ENCODE results near the gene RNF151. TPM values are rescaled to one million over a fixed set of nuclear protein-coding genes. Genes with fewer than 3 reads are reported as not detected.

RNF151 gene
- total and polyA plus RNA-seq, 2 of the 13 experiments (the other 11 are each of a cell fraction or from before 2014, with no cell fraction given) = not detected

DNA sequence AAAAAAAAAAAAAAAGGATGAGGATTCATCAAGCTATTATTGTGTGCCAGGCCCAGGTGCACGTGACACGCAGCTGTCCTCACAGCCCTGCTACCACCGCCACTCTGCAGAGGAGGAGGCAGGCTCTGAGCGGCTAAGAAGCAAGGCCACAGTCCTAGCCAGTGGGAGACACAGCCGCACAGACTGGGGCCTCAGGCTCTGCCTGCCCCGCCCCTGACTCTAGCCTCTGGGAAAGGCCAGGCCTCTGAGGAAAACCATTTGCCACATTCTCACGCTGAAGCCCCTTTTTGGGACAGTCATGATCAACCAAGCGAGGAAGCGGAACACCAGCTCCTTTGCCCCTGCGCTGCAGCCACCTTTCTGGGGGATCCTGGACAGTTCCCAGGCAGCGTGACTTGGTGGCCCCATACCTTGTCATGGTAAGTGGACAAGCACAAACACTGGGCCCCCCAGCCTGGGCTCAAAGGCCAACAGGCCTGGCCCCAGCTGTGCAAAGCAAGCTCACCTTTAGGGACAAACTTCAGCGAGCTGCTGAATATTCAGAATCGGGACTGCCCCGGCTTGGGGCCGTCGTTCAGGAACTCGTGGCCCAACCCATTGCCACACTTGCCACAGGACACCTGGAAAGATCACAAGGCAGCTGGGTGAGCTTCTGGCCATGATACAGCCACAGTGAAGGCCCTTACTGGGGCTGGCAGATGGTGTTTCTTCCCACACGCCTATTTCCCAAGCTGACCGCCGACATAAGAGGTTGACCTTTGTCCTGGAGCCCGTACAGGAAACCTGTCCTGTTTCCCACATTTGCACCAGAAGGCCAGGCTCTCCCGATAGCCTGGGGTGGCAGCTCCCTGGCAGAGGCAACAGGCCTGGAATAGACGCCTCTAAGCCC lies 26.1 kb upstream of the RNF151 start (continued):
- TF ChIP-seq, protein P1, sequence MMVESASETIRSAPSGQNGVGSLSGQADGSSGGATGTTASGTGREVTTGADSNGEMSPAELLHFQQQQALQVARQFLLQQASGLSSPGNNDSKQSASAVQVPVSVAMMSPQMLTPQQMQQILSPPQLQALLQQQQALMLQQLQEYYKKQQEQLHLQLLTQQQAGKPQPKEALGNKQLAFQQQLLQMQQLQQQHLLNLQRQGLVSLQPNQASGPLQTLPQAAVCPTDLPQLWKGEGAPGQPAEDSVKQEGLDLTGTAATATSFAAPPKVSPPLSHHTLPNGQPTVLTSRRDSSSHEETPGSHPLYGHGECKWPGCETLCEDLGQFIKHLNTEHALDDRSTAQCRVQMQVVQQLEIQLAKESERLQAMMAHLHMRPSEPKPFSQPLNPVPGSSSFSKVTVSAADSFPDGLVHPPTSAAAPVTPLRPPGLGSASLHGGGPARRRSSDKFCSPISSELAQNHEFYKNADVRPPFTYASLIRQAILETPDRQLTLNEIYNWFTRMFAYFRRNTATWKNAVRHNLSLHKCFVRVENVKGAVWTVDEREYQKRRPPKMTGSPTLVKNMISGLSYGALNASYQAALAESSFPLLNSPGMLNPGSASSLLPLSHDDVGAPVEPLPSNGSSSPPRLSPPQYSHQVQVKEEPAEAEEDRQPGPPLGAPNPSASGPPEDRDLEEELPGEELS (CRISPR knock-in tag; IDR thresholded peaks at IDR 0.05) = peak; percentile 83
- TF ChIP-seq, protein P2, sequence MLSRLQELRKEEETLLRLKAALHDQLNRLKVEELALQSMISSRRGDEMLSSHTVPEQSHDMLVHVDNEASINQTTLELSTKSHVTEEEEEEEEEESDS (CRISPR knock-in tag; IDR thresholded peaks at IDR 0.05; ENCODE audit: borderline replicate concordance) = no peak
- TF ChIP-seq HNRNPUL1 (IDR thresholded peaks at IDR 0.05; ENCODE audit: low read depth, low read length) (no peak), ARID2 (CRISPR knock-in tag; IDR thresholded peaks at IDR 0.05; ENCODE audit: borderline replicate concordance) (peak; percentile 48; the same call in 1 of the 2 replicates), POLR2G (IDR thresholded peaks at IDR 0.05; ENCODE audit: low read depth, low read length) (peak; percentile 84), NFIC (IDR thresholded peaks at IDR 0.05; ENCODE audit: low read length) (no peak), ZNF746 (CRISPR knock-in tag; IDR thresholded peaks at IDR 0.05) (0 out of 2 replicates have a peak, but pooled peaks have one; percentile 9), ZBTB8A (CRISPR knock-in tag; IDR thresholded peaks at IDR 0.05; ENCODE audit: borderline replicate concordance, low read depth) (no peak), PHF20 (CRISPR knock-in tag; IDR thresholded peaks at IDR 0.05) (peak; percentile 60), ZNF598 (CRISPR knock-in tag; IDR thresholded peaks at IDR 0.05; ENCODE audit: borderline replicate concordance) (no peak), ZNF670 (CRISPR knock-in tag; IDR thresholded peaks at IDR 0.05; ENCODE audit: borderline replicate concordance) (no peak), ZBTB21 (CRISPR knock-in tag; IDR thresholded peaks at IDR 0.05) (no peak), ATF7-NPFF (CRISPR knock-in tag; IDR thresholded peaks at IDR 0.05; ENCODE audit: low read depth) (no peak; the same call in 1 of the 2 replicates), DPF2 (CRISPR knock-in tag; IDR thresholded peaks at IDR 0.05; ENCODE audit: borderline replicate concordance, low read depth) (peak; percentile 69; the same call in 1 of the 2 replicates), ZNF619 (CRISPR knock-in tag; IDR thresholded peaks at IDR 0.05) (no peak), SMARCE1 (IDR thresholded peaks at IDR 0.05; ENCODE audit: borderline replicate concordance) (no peak), KDM5B (CRISPR knock-in tag; IDR thresholded peaks at IDR 0.05; ENCODE audit: borderline replicate concordance) (peak; percentile 88)
- TF ChIP-seq, protein P3, sequence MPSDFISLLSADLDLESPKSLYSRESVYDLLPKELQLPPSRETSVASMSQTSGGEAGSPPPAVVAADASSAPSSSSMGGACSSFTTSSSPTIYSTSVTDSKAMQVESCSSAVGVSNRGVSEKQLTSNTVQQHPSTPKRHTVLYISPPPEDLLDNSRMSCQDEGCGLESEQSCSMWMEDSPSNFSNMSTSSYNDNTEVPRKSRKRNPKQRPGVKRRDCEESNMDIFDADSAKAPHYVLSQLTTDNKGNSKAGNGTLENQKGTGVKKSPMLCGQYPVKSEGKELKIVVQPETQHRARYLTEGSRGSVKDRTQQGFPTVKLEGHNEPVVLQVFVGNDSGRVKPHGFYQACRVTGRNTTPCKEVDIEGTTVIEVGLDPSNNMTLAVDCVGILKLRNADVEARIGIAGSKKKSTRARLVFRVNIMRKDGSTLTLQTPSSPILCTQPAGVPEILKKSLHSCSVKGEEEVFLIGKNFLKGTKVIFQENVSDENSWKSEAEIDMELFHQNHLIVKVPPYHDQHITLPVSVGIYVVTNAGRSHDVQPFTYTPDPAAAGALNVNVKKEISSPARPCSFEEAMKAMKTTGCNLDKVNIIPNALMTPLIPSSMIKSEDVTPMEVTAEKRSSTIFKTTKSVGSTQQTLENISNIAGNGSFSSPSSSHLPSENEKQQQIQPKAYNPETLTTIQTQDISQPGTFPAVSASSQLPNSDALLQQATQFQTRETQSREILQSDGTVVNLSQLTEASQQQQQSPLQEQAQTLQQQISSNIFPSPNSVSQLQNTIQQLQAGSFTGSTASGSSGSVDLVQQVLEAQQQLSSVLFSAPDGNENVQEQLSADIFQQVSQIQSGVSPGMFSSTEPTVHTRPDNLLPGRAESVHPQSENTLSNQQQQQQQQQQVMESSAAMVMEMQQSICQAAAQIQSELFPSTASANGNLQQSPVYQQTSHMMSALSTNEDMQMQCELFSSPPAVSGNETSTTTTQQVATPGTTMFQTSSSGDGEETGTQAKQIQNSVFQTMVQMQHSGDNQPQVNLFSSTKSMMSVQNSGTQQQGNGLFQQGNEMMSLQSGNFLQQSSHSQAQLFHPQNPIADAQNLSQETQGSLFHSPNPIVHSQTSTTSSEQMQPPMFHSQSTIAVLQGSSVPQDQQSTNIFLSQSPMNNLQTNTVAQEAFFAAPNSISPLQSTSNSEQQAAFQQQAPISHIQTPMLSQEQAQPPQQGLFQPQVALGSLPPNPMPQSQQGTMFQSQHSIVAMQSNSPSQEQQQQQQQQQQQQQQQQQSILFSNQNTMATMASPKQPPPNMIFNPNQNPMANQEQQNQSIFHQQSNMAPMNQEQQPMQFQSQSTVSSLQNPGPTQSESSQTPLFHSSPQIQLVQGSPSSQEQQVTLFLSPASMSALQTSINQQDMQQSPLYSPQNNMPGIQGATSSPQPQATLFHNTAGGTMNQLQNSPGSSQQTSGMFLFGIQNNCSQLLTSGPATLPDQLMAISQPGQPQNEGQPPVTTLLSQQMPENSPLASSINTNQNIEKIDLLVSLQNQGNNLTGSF (CRISPR knock-in tag; IDR thresholded peaks at IDR 0.05) = peak; percentile 49
- TF ChIP-seq, protein P4, sequence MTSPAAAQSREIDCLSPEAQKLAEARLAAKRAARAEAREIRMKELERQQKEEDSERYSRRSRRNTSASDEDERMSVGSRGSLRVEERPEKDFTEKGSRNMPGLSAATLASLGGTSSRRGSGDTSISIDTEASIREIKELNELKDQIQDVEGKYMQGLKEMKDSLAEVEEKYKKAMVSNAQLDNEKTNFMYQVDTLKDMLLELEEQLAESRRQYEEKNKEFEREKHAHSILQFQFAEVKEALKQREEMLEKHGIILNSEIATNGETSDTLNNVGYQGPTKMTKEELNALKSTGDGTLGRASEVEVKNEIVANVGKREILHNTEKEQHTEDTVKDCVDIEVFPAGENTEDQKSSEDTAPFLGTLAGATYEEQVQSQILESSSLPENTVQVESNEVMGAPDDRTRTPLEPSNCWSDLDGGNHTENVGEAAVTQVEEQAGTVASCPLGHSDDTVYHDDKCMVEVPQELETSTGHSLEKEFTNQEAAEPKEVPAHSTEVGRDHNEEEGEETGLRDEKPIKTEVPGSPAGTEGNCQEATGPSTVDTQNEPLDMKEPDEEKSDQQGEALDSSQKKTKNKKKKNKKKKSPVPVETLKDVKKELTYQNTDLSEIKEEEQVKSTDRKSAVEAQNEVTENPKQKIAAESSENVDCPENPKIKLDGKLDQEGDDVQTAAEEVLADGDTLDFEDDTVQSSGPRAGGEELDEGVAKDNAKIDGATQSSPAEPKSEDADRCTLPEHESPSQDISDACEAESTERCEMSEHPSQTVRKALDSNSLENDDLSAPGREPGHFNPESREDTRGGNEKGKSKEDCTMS (CRISPR knock-in tag; conservative IDR thresholded peaks at IDR 0.05) = no peak

All from HepG2 (cell line).